Upper lobe of left lung (tissue), 6 donors: ENCODE measurements around the gene VPS13A. TPM values are rescaled to one million over a fixed set of nuclear protein-coding genes. Genes with fewer than 3 reads are reported as not detected.

Experiments
- ATAC-seq, 2 donors: fragments of 200-7000 bp; cut with Tn5 transposase; one replicate each; pipeline ENCODE4 v1.9.1; 2022; ENCODE audit warnings: mild to moderate bottlenecking in 2 of 2, moderate library complexity in 2 of 2; ENCODE audit not compliant: low FRiP score in 2 of 2
- DNase-seq, 2 donors: peaks; one replicate each; pipeline ENCODE4 v3.0.0-alpha.2; 2019 to 2020
- H3K27ac ChIP-seq, 4 donors: fragments of 200-600 bp; sonication (generic); one replicate each; pipeline ENCODE4 v1.5.1; 2016 to 2019
- H3K27me3 ChIP-seq, 4 donors: fragments of 200-600 bp; sonication (generic); one replicate each; pipeline ENCODE4 v1.5.1; 2017 to 2019
- H3K36me3 ChIP-seq, 4 donors: fragments of 200-600 bp; sonication (generic); one replicate each; pipeline ENCODE4 v1.5.1; 2016 to 2019
- H3K4me1 ChIP-seq, 4 donors: fragments of 200-600 bp; sonication (generic); one replicate each; pipeline ENCODE4 v1.5.1; 2018 to 2019
- H3K4me3 ChIP-seq, 4 donors: fragments of 200-600 bp; sonication (generic); one replicate each; pipeline ENCODE4 v1.5.1; 2017 to 2019; ENCODE audit warnings: mild to moderate bottlenecking in 2 of 4, moderate library complexity in 1 of 4
- H3K9me3 ChIP-seq, 4 donors: fragments of 200-600 bp; sonication (generic); one replicate each; pipeline ENCODE4 v1.5.1; 2018 to 2019
- EP300 ChIP-seq, 4 donors: sonication (generic); formaldehyde crosslinking; IDR thresholded peaks; one replicate each; pipeline ENCODE4 v1.5.1; 2017; ENCODE audit warnings: antibody characterized with exemption in 4 of 4, control low read depth in 2 of 4
- POLR2A ChIP-seq, 4 donors: fragments of 450-650 bp; IDR thresholded peaks; one replicate each; pipeline ENCODE4 v1.5.1; 2016 to 2017; ENCODE audit warnings: antibody characterized with exemption in 4 of 4, mild to moderate bottlenecking in 2 of 4
- POLR2AphosphoS5 ChIP-seq, 2 donors: sonication (generic); formaldehyde crosslinking; IDR thresholded peaks; one replicate each; pipeline ENCODE4 v1.5.1; 2017; ENCODE audit warnings: antibody characterized with exemption in 2 of 2
- WGBS, 2 donors: methylation state at CpG; one replicate each; pipeline ENCODE4 v1.1.5; 2017 to 2018; 5-methylcytosine and 5-hydroxymethylcytosine counted together
- total RNA-seq, 6 donors: library from RNA; depleted of rRNA in 4 of 6; stranded (reverse); fragments of >200 nt in 4 of 6; gene quantifications; one replicate each; pipeline versions ENCODE4 v1.1.0 to v1.2.1, GENCODE V29; 2016 to 2021
- TF ChIP-seq, protein P1 (sequence below), 6 experiments: fragments of 450-650 bp in 4 of 6; fragments of 200-600 bp in 2 of 6; sonication (generic) in 2 of 6; IDR thresholded peaks; one replicate each; pipeline ENCODE4 v1.5.1; 2016 to 2019; ENCODE audit warnings: antibody characterized with exemption in 6 of 6
- donor health status: DM: no; HTN: no; CAD: no; lungs with moderate emphysema.
- donor health status: DM: no; HTN: yes; CAD: no; lungs with severe emphysema.

VPS13A gene
- total RNA-seq, 6 donors from 2014 or later = 21.6 to 90.0 (median 31.4) TPM

DNA sequence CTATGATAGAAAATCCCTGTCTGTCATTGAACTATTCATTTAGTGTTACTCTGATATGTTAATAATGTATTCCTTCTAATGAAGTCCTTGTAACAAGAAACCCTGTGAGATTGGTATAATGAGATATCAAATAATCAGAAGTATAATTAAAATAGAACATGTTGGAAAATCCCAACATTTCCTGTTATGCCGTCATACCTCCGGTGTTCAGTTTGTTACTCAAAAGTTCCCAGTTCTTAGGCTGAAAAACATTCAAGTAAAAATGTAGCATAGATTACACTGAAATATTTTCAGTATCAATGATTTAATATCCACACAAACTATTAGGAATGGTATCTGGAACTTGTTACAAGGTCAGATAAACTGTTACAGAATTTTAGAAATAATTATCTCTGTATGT, 243.3 kb downstream of the VPS13A start:
- peaks cover 0 to 3% (median 0%) of the 10 kb centered on the region in 4 donors for H3K36me3 ChIP-seq
- H3K4me1 ChIP-seq = peaks cover 0 to 26% (median 11%) of the 10 kb centered on the region in 4 donors
- TF ChIP-seq POLR2AphosphoS5 (IDR thresholded peaks at IDR 0.05) = no peak
- 62 to 80% methylated on average over 2 of the region's 2 CpGs for WGBS, 2 donors
- H3K4me3 ChIP-seq = no peak overlapping the region
- no peak for DNase-seq
- no peak for ATAC-seq
- H3K9me3 ChIP-seq = no peaks in the 10 kb centered on the region
- H3K27ac ChIP-seq = no peak overlapping the region
- H3K27me3 ChIP-seq = no peaks in the 10 kb centered on the region

DNA sequence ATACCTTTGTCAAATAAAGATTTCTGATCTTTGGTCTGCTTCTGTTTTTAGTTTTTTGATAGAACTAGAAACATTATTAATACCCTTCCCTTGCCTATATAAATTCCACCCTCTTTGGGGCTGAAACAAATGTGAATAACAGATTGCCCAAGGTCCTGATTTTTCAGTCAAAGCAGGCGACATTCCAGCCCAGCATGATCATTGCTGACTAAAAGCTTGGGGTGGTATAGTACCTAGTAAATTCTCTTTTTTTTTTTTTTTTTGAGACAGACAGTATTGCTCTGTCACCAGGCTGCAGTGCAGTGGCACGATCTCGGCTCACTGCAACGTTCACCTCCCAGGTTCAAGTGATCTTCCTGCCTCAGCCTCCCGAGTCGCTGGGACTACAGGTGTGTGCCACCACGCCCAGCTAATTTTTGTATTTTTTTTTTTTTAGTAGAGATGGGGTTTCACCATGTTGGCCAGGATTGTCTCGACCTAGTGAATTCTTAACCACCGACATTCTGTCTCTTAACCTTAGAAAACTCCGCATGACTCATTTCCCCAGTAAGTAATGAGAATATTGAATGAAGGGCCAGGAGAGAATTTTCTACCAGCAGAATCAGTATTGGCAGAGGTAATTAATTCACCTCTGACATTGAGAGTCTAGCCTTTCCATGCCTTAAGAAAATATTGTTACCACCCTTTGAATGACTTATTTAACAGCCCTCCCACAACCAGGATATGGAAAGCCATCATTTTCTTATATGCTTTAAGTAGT, 244.4 kb downstream of the VPS13A start:
- H3K27ac ChIP-seq = no peak overlapping the region
- H3K4me3 ChIP-seq = no peak overlapping the region
- TF ChIP-seq EP300 (IDR thresholded peaks at IDR 0.05) (no peak), POLR2A (IDR thresholded peaks at IDR 0.05) (no peak), POLR2AphosphoS5 (IDR thresholded peaks at IDR 0.05) (no peak)
- TF ChIP-seq, protein P1, sequence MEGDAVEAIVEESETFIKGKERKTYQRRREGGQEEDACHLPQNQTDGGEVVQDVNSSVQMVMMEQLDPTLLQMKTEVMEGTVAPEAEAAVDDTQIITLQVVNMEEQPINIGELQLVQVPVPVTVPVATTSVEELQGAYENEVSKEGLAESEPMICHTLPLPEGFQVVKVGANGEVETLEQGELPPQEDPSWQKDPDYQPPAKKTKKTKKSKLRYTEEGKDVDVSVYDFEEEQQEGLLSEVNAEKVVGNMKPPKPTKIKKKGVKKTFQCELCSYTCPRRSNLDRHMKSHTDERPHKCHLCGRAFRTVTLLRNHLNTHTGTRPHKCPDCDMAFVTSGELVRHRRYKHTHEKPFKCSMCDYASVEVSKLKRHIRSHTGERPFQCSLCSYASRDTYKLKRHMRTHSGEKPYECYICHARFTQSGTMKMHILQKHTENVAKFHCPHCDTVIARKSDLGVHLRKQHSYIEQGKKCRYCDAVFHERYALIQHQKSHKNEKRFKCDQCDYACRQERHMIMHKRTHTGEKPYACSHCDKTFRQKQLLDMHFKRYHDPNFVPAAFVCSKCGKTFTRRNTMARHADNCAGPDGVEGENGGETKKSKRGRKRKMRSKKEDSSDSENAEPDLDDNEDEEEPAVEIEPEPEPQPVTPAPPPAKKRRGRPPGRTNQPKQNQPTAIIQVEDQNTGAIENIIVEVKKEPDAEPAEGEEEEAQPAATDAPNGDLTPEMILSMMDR (IDR thresholded peaks at IDR 0.05) = no peak
- H3K27me3 ChIP-seq = no peaks in the 10 kb centered on the region
- no peaks in the 10 kb centered on the region for H3K9me3 ChIP-seq
- H3K4me1 ChIP-seq = peaks cover 0 to 26% (median 11%) of the 10 kb centered on the region in 4 donors
- DNase-seq (no peak), ATAC-seq (no peak)
- peaks cover 0 to 3% (median 0%) of the 10 kb centered on the region in 4 donors for H3K36me3 ChIP-seq
- WGBS, 2 donors = 93 to 94% methylated on average over 10 of the region's 10 CpGs

DNA sequence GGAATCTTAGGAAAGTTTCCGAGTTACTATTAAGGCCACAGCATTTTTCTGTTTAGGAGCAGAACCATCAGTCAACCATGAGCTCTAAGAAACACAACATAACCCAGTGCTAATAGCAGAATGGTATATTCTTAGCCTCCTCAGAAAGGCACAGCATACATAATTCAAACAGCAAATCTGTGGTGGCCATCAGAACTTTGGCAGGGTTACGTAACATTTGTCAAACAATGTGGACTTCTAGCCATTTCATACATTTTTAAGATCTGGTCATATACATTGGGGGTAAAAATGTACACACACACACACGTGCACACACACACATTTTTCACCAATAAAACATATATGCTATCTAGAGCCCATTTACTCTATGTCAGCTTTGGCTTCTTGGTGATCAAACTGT, 245.6 kb downstream of the VPS13A start:
- Histone ChIP-seq H3K4me1 (peaks cover 2 to 15% (median 11%) of the 10 kb centered on the region in 4 donors), H3K27ac (no peak overlapping the region), H3K9me3 (no peaks in the 10 kb centered on the region), H3K4me3 (no peak overlapping the region), H3K27me3 (no peaks in the 10 kb centered on the region), H3K36me3 (peaks cover 0 to 3% (median 0%) of the 10 kb centered on the region in 4 donors)
- TF ChIP-seq, protein P1 (IDR thresholded peaks at IDR 0.05) = no peak
- TF ChIP-seq EP300 (IDR thresholded peaks at IDR 0.05) = no peak
- no peak for TF ChIP-seq POLR2A (IDR thresholded peaks at IDR 0.05)
- no peak for TF ChIP-seq POLR2AphosphoS5 (IDR thresholded peaks at IDR 0.05)
- DNase-seq (no peak), ATAC-seq (no peak)
- WGBS, 2 donors = 95 to 97% methylated on average over 3 of the region's 3 CpGs

DNA sequence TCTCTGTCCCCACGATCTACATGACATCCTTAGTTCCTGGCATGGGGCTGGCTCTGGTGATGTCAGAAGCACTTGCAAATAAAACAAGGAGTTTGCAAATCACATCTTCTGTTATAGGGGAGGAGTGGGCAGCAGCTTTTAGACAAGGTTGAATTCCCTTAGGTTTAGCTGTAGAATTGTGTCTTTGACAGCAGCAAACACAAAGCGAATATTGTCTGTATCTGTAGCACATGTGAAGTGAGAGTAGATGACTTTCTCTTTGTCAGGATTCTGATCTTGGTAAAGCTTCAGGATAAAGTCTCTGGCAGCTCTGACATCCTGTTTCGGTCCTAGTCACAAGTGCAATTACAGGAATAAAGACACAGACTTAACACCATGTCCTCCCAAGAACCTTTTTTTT, 246.5 kb downstream of the VPS13A start:
- DNase-seq = no peak
- WGBS, 2 donors = 76 to 89% methylated on average over 3 of the region's 3 CpGs
- peaks cover 0 to 3% (median 0%) of the 10 kb centered on the region in 4 donors for H3K36me3 ChIP-seq
- no peak for TF ChIP-seq POLR2AphosphoS5 (IDR thresholded peaks at IDR 0.05)
- TF ChIP-seq, protein P1 (IDR thresholded peaks at IDR 0.05) = no peak
- no peak for TF ChIP-seq POLR2A (IDR thresholded peaks at IDR 0.05)
- TF ChIP-seq EP300 (IDR thresholded peaks at IDR 0.05) = no peak
- no peak overlapping the region for H3K27ac ChIP-seq
- ATAC-seq = no peak
- no peak overlapping the region for H3K4me3 ChIP-seq
- H3K4me1 ChIP-seq = peaks cover 2 to 7% (median 4%) of the 10 kb centered on the region in 4 donors
- no peaks in the 10 kb centered on the region for H3K27me3 ChIP-seq
- H3K9me3 ChIP-seq = no peaks in the 10 kb centered on the region

DNA sequence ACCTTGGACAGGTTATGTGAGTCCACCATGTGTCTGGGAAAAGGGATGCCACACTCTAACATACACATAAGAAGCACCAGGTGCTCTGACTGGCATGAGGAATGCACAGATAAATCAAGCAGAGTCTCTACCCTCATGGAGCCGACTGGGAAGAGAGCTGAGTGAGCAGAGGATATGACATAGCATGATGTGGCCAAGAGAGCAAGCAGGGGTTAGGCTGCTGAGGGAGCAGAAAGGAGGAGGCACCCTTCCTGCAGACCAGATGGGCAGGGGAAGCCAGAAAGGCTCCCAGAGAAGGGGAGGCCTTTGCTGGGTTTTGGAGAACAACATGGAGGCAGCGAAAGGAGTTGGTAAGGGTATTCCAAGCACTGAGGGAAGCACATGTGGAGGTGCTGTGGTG, 247.7 kb downstream of the VPS13A start:
- Histone ChIP-seq H3K36me3 (peaks cover 0 to 3% (median 0%) of the 10 kb centered on the region in 4 donors), H3K4me1 (peaks cover 0 to 3% (median 1%) of the 10 kb centered on the region in 4 donors), H3K27ac (no peak overlapping the region), H3K4me3 (no peak overlapping the region), H3K27me3 (no peaks in the 10 kb centered on the region), H3K9me3 (no peaks in the 10 kb centered on the region)
- no peak for DNase-seq
- 81% methylated on average over 2 of the region's 2 CpGs for WGBS, 2 donors
- no peak for TF ChIP-seq EP300 (IDR thresholded peaks at IDR 0.05)
- TF ChIP-seq POLR2A (IDR thresholded peaks at IDR 0.05) = no peak
- TF ChIP-seq POLR2AphosphoS5 (IDR thresholded peaks at IDR 0.05) = no peak
- TF ChIP-seq, protein P1 (IDR thresholded peaks at IDR 0.05) = no peak
- peak in 1 of 2 donors; percentile 35 for ATAC-seq
